Myocyte (in vitro differentiated cells): ENCODE results near the gene TNKS1BP1. TPM values are rescaled to one million over a fixed set of nuclear protein-coding genes. Genes with fewer than 3 reads are reported as not detected.
"Not testable (repeated sequence)": the region's sequence is repeated elsewhere in the genome, so short reads cannot be mapped to it uniquely, and the experiment has no call there.

Experiments used
- DNase-seq: peaks from one replicate; pipeline ENCODE4 v3.0.0-alpha.2; 2012; ENCODE audit warnings: low read depth
- total RNA-seq: library from RNA; depleted of rRNA; stranded (reverse); fragments of >200 nt; gene quantifications from 2 replicates; pipeline ENCODE4 v1.2.3, GENCODE V29; 2014

Gene TNKS1BP1
- total RNA-seq, 1 donor from 2014 or later = 75.6 TPM

GRCh38 chr11:57311109-57311936 lies 13.4 kb downstream of the TNKS1BP1 start:
- peak; percentile 98 for DNase-seq

- DNase-seq = peak; percentile 65
Observed at GRCh38 chr11:57310630-57311086, 14.1 kb downstream of the TNKS1BP1 start.

DNA sequence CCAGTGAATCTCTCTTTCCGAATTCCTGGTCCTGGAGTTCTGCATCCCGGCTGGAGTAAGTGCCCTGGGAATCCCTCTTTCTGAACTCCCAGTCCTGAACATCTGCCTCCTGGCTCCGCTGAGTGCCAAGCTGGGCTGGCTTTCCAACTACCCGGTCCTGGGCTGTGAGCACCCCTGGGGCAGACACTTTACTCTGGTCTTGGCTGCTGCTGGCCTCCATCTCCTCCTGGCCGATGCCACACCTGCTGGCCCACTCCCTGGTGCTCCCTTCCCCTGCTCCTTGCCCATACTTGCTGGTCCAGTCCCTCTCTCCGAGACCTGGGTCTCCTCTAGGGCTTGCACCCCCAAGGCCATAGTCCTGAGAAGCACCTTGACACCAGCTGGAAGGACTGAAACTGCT lies 14.7 kb downstream of the TNKS1BP1 start:
- DNase-seq = no peak

- DNase-seq = peak; percentile 60
Observed at GRCh38 chr11:57309106-57310059, 15.4 kb downstream of the TNKS1BP1 start.

DNA sequence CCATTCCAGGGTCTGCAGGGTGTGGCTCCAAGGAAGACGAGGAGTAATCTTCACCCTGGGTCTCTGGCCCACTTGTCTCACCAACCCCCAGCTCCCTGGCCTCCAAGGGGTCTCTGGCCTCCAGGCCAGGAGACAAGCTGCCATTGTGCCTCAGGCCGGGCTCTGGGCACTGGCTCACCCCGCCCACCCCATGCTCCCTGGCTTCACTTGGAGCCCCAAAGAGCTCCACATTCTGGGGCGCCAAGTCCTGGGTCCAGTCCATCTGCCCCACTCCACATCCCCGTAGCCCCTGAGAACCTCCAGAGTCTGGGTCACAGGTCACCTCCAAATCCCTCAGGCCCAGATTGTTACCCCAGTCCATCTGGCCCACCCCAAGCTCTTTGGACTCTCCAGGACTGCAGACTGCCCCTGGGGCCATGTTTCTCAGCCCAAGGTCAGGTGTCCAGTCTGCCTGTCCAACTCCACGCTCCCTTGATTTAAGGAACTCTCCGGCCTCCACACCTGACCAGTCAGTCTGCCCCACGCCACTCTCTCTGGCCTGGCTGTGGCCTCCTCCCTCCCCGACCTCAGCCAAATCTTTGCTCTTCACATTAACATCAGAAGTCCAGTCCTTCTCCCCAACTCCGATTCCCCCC lies 16.2 kb downstream of the TNKS1BP1 start:
- no peak for DNase-seq

- no peak for DNase-seq
Observed at GRCh38 chr11:57307666-57308270, 17.0 kb downstream of the TNKS1BP1 start.

DNA sequence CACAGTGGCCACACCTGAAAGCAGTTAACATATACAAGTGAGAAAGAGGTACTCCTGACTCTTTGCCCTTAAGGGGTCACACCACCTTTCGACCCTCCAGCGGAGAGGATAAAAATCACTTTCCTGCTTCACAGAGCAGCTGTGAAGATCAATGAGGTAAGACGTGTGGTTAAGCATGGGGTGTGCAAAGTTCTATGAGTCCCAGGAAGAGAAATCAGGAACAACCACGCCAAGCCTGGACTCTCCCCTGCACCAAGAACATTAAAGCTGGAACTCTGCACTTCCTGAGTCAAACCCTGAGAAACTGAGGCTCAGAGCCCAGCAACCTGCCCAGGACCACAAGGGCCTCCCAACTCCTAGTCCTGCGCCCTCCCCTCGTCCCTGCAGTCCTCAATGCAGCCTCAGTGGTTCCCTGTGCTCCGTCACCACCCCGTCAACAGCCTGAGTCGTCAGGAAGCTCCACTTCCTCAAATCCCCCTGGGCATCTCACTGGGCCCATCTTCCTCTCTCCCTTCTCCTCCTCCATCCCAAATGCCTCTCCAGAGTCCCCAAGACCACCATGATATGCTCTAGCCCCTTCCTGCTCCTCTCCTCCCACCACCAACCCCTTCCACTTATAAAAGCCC lies 17.7 kb downstream of the TNKS1BP1 start:
- no peak for DNase-seq

GRCh38 chr11:57306161-57306876 lies 18.4 kb downstream of the TNKS1BP1 start:
- no peak for DNase-seq

DNA sequence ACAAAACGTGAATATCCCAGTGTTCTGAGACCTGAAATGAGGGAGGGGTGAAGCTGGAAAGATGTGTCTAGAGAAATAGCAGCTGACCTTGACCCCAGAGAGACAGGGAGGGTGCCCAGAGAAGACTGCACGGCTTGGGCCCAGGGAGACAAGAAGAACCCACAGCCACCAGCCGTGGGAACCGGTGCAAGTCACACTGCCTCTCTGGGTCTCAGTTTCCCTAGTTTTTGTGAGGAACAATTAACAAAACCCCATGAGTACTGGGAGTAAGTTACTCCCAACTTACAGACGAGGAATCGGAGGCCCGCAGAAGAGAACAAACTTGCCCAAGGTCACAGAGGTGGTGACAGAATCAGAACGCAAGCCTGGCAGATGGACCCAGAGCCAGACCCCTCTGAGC lies 19.2 kb downstream of the TNKS1BP1 start:
- DNase-seq = no peak

GRCh38 chr11:57303990-57304579 lies 20.7 kb downstream of the TNKS1BP1 start:
- peak; percentile 57 for DNase-seq

DNA sequence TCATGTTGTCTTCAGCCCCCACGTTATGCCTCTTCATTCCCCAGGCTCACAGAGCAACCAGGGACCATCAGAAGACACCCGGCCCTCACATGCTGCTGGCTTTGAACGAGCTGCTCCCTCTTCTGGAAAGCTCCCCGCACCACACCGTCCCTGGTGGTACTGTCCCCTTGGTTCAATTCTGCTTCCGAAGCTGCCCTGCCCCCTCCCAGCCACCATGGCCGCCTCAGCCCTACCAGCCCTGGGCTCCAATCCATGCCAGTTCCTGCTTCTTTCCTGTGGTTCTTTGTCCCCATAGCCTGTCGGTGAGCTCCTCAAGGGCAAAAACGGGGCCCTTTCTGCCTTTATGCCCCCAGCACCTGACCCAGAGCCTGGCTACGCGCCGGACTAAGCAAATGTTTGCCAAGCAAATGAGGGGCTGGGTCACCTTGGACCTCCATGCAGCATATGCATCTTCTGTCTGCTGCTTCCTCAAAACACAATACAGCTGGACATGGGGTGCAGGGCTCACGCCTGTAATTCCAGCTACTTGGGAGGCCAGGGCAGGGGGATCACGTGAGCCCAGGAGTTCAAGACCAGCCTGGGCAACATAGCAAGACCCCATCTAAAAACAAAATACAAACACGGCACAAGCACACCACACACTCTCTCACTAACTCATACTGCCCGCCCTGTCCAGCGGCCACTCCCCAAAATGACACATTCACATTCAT lies 21.3 kb downstream of the TNKS1BP1 start:
- no peak for DNase-seq

GRCh38 chr11:57302489-57302888 lies 22.3 kb downstream of the TNKS1BP1 start:
- no peak for DNase-seq

DNA sequence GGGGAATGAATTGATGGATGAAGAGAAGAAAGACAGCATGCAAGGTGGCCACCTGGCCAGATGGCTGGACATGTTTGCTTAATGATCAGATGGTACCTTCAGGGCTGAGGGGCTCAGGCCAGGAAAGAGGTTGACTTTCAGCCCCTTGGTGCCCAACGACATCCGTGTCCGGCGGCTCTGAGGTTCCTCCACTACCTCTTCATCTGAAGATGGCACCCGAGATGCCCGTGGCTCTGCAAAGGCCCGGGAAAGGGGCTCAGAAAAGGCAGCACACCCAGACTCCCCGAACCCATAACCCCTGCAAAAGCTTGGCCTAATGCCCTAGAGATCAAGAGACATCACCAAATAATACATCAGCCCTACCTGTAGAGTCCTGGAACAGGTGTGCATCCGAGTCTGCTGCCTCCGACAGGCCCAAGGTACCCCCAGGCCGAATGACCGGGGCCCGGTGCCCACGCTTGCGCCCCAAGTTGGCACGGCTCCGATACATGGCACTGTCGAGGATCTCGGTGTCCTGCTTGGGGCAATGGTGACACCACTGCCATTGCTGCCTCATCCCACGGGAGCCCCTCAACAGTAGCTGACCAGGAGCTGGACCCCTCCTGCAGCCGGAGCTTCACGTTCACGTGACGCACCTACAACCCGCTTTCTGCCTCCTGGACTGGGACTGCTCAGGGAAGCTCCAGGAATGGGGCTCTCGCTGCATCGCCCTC lies 22.9 kb downstream of the TNKS1BP1 start:
- no peak for DNase-seq

DNA sequence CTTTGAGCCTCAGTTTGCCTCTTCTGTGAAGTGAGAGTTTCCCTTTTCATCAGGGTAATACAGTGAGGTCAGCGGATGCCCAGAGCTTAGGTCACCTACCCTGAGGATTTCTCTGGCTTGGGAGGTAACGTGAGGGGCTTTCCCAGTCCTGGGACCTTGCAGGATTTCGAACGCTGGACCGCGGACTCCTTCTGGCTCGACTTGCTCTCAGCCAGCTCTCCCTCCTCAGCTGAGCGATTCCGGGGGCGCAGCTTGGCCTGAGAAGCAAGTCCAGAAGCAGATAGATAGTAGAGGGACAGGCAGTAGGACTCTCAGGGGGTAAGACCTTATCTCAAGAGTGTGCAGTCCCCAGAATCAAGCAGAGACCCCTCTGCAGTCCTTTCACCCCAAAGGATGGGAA lies 24.0 kb downstream of the TNKS1BP1 start:
- DNase-seq = no peak

DNA sequence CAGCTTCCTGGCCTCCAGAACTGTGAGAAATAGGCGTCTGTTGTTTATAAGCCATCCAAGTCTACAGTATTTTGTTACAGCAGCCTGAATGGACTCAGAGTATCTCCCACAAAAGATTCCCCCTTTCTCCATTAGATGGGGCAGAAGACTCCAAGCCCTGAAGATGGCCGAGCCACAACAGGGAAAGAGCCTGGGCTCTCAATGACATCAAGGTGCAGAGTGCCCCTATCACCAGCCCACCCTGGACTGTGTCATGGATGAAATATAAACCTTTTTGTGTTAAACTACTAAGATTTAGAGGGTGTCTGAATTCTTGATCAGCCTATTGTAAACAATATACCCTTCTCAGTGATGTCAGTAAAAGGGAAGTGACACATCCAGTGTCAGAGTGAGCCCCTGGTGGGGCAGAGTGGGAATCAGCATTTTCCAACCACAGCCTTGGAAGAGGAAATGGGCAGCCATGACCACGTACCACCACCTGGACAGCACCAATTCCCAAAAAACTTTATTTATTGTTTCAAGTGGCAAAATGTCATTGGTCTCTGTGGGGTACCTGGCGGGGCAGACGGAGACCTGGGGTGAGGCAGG lies 25.5 kb downstream of the TNKS1BP1 start:
- DNase-seq = no peak

DNA sequence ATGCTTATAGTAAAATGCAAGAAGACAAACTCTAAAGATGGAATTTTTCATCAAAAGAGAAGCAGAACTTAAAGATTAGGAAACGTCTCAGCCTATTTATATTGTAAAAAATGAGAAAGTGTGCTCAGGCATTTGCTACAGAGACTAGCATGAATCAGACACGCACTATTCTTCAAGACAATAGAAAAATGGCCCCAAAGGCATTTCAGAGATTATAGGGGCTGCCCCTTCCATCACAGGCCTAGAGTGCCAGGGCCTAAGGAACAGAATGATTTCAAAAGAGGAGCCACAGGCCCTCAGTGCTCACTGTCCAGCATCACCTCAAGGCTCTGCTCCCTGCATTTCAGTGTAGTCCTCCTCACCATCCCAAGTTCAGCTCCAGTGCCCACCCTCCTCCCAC lies 27.5 kb downstream of the TNKS1BP1 start:
- no peak for DNase-seq

DNA sequence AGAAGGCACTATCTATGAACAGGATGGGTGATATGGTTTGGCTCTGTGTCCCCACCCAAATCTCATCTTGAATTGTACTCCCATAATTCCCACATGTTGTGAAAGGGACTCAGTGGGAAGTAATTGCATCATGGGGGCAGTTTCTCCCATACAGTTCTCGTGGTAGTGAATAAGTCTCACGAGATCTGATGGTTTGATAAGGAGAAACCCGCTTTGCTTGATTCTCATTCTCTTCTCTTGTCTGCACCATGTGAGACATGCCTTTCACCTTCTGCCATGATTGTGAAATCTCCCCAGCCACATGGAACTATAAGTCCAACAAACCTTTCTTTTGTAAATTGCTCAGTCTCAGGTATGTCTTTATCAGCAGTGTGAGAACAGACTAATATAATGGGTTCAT lies 28.5 kb downstream of the TNKS1BP1 start:
- DNase-seq = not testable (repeated sequence)
